ENCODE measurements around the gene CBFB. TPM values are rescaled to one million over a fixed set of nuclear protein-coding genes. Genes with fewer than 3 reads are reported as not detected.

The CBFB gene
- total and polyA plus RNA-seq, 10 donors, result 22.7 to 80.4 (median 58.4) TPM

GRCh38 chr16:67022531-67023214 is 6.3 kb upstream of the CBFB start:
- no peak for TF ChIP-seq POLR2AphosphoS5 (IDR thresholded peaks at IDR 0.05)
- TF ChIP-seq CTCF (IDR thresholded peaks at IDR 0.05 in 8 of 11, conservative IDR thresholded peaks at IDR 0.05 in 3 of 11), result no peak
- no peak for TF ChIP-seq POLR2A (IDR thresholded peaks at IDR 0.05)
- Histone ChIP-seq H3K36me3 (no peaks in the 10 kb centered on the region), H3K27ac (no peak overlapping the region), H3K4me3 (no peak overlapping the region), H3K27me3 (replicated peaks in 1 of 7) (no peaks in the 10 kb centered on the region), H3K9me3 (no peaks in the 10 kb centered on the region), H3K4me1 (peaks cover 0 to under 1% (median 0%) of the 10 kb centered on the region in 6 donors)
- WGBS, 5 donors, result 76 to 87% (median 82%) methylated on average over 4 of the region's 4 CpGs
- intact Hi-C loops (cut with DNase I; ENCODE audit: low total_unique reads), result no loop called here
- no peak for DNase-seq

GRCh38 chr16:67023689-67024088 is 5.3 kb upstream of the CBFB start:
- intact Hi-C loops (cut with DNase I; ENCODE audit: low total_unique reads), result no loop called here
- Histone ChIP-seq H3K27ac (no peak overlapping the region), H3K27me3 (replicated peaks in 1 of 7) (no peaks in the 10 kb centered on the region), H3K4me3 (no peak overlapping the region), H3K9me3 (no peaks in the 10 kb centered on the region), H3K36me3 (no peaks in the 10 kb centered on the region), H3K4me1 (peaks cover 0 to 10% (median 7%) of the 10 kb centered on the region in 6 donors)
- WGBS, 5 donors, result 82 to 100% (median 92%) methylated on average over 1 of the region's 1 CpG
- DNase-seq, result no peak
- TF ChIP-seq POLR2A (IDR thresholded peaks at IDR 0.05) (no peak), POLR2AphosphoS5 (IDR thresholded peaks at IDR 0.05) (no peak), CTCF (IDR thresholded peaks at IDR 0.05 in 8 of 11, conservative IDR thresholded peaks at IDR 0.05 in 3 of 11) (no peak)

GRCh38 chr16:67024384-67025209 is 4.4 kb upstream of the CBFB start:
- no peaks in the 10 kb centered on the region for H3K36me3 ChIP-seq
- H3K4me1 ChIP-seq, result peaks cover 0 to 11% (median 7%) of the 10 kb centered on the region in 6 donors
- no peak overlapping the region for H3K4me3 ChIP-seq
- no peak for TF ChIP-seq CTCF (IDR thresholded peaks at IDR 0.05 in 8 of 11, conservative IDR thresholded peaks at IDR 0.05 in 3 of 11)
- H3K27ac ChIP-seq, result no peak overlapping the region
- H3K9me3 ChIP-seq, result no peaks in the 10 kb centered on the region
- WGBS, 5 donors, result 63 to 88% (median 73%) methylated on average over 4 of the region's 4 CpGs
- intact Hi-C loops (cut with DNase I; ENCODE audit: low total_unique reads), result no loop called here
- H3K27me3 ChIP-seq (replicated peaks in 1 of 7), result no peaks in the 10 kb centered on the region
- DNase-seq, result peak; percentile 17

GRCh38 chr16:67025210-67025550 is 3.8 kb upstream of the CBFB start:
- no peak for TF ChIP-seq CTCF (IDR thresholded peaks at IDR 0.05 in 8 of 11, conservative IDR thresholded peaks at IDR 0.05 in 3 of 11)
- TF ChIP-seq POLR2AphosphoS5 (IDR thresholded peaks at IDR 0.05), result no peak
- TF ChIP-seq POLR2A (IDR thresholded peaks at IDR 0.05), result no peak
- Histone ChIP-seq H3K4me1 (peaks cover 1 to 15% (median 10%) of the 10 kb centered on the region in 6 donors), H3K36me3 (no peaks in the 10 kb centered on the region), H3K27me3 (replicated peaks in 1 of 7) (no peaks in the 10 kb centered on the region), H3K9me3 (no peaks in the 10 kb centered on the region), H3K27ac (no peak overlapping the region), H3K4me3 (no peak overlapping the region)
- intact Hi-C loops (cut with DNase I; ENCODE audit: low total_unique reads), result no loop called here
- peak; percentile 7 for DNase-seq
